Natural killer cell (primary cell): ENCODE results near the gene MED12L. TPM values are rescaled to one million over a fixed set of nuclear protein-coding genes. Genes with fewer than 3 reads are reported as not detected.

Experiments used
- ATAC-seq, 3 donors: fragments of 150-1000 bp in 2 of 3; fragments of 200-7000 bp in 1 of 3; cut with Tn5 transposase; 1 replicate in 1 of 3; 2 replicates in 2 of 3; pipeline ENCODE4 v1.10.0; 2021; ENCODE audit warnings: mild to moderate bottlenecking in 2 of 3, moderate library complexity in 2 of 3
- DNase-seq, 2 donors: peaks; one replicate each; pipeline versions ENCODE4 v3.0.0 to v3.0.0-alpha.2; 2013 to 2021; ENCODE audit warnings: mixed read lengths in 1 of 2
- H3K27ac ChIP-seq: one replicate; pipeline ENCODE4 v1.5.1; 2013; ENCODE audit warnings: mild to moderate bottlenecking, low read length
- H3K27me3 ChIP-seq: one replicate; pipeline ENCODE4 v1.6.1; 2013; ENCODE audit warnings: low read length; ENCODE audit not compliant: control insufficient read depth, insufficient read depth
- H3K36me3 ChIP-seq: one replicate; pipeline ENCODE4 v1.6.1; 2013; ENCODE audit warnings: low read length; ENCODE audit not compliant: control insufficient read depth, insufficient read depth
- H3K4me1 ChIP-seq: one replicate; pipeline ENCODE4 v1.6.1; 2013; ENCODE audit warnings: low read length; ENCODE audit not compliant: control insufficient read depth, insufficient read depth
- H3K4me3 ChIP-seq: one replicate; pipeline ENCODE4 v1.5.1; 2013; ENCODE audit warnings: low read length
- H3K9me3 ChIP-seq: one replicate; pipeline ENCODE4 v1.6.1; 2013; ENCODE audit warnings: low read length; ENCODE audit not compliant: control insufficient read depth, insufficient read depth
- H3K27ac Mint-ChIP-seq, 2 donors: one replicate each; pipeline ENCODE4 v1.8.0; 2022; ENCODE audit warnings: mild to moderate bottlenecking in 2 of 2, mixed read lengths in 2 of 2, moderate library complexity in 1 of 2
- H3K27me3 Mint-ChIP-seq, 2 donors: one replicate each; pipeline ENCODE4 v1.8.0; 2022; ENCODE audit warnings: low read depth in 2 of 2, mixed read lengths in 2 of 2
- H3K36me3 Mint-ChIP-seq: one replicate; pipeline ENCODE4 v1.8.0; 2022; ENCODE audit warnings: mixed read lengths
- H3K4me1 Mint-ChIP-seq, 2 donors: one replicate each; pipeline ENCODE4 v1.8.0; 2022; ENCODE audit warnings: mixed read lengths in 2 of 2
- H3K4me3 Mint-ChIP-seq: one replicate; pipeline ENCODE4 v1.8.0; 2022; ENCODE audit warnings: mild to moderate bottlenecking, moderate library complexity, mixed read lengths
- H3K9me3 Mint-ChIP-seq, 2 donors: one replicate each; pipeline ENCODE4 v1.8.0; 2022; ENCODE audit warnings: mixed read lengths in 2 of 2
- CTCF ChIP-seq: fragments of 200-600 bp; IDR thresholded peaks from one replicate; pipeline ENCODE4 v1.8.0; 2022; ENCODE audit warnings: antibody characterized with exemption
- WGBS: methylation state at CpG from one replicate; pipeline ENCODE4 v1.1.7; 2013; ENCODE audit warnings: missing lambda C conversion rate; ENCODE audit not compliant: insufficient coverage; 5-methylcytosine and 5-hydroxymethylcytosine counted together
- intact Hi-C: fragments of 100-400 bp; cut with micrococcal nuclease; formaldehyde crosslinking; loops from one replicate; pipeline ENCODE4 v1.14.2; 2022
- total RNA-seq, 4 donors: library from RNA; stranded (reverse); fragments of 120-200 nt in 1 of 4; gene quantifications; one replicate each; pipeline versions ENCODE4 v1.2.3 to v1.2.4, GENCODE V29; 2013 to 2022

Gene MED12L
- total RNA-seq, 3 donors from 2014 or later (not counting 1 experiment from before 2014, with no cell fraction given): 3.0 to 6.5 (median 3.0) TPM

DNA sequence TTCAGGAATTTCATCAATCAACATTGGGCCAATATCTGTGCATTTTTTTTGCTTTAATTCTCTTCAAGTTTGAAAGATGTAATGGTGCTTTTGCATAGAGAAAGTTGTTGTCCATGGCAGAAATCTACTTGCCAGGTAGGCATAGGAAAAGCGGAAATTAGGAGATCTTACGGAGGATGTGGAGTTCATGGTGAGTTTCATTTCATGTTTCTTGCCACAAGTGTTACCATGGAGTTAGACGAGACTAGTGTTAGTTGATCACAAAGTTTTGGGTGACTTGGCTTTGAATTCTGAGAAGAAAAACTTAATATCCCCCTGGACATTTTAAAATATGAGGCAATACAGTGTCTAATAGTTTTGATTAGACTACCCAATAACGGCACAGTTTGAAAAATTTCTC lies 244.9 kb downstream of the MED12L start:
- H3K4me3 ChIP-seq: no peak overlapping the region
- WGBS: 86% methylated on average over 3 of the region's 4 CpGs

GRCh38 chr3:151330899-151331298 lies 245.4 kb downstream of the MED12L start:
- TF ChIP-seq CTCF: no peak
- Mint-ChIP-seq H3K9me3 (no peaks in the 10 kb centered on the region), H3K4me3 (no peak overlapping the region), H3K27ac (no peak overlapping the region), H3K36me3 (no peaks in the 10 kb centered on the region), H3K27me3 (no peaks in the 10 kb centered on the region), H3K4me1 (peaks cover 18 to 26% of the 10 kb centered on the region in 2 donors)
- Histone ChIP-seq H3K4me3 (no peak overlapping the region), H3K4me1 (peaks cover 4% of the 10 kb centered on the region), H3K36me3 (no peaks in the 10 kb centered on the region), H3K27me3 (peaks cover 1% of the 10 kb centered on the region), H3K9me3 (no peaks in the 10 kb centered on the region), H3K27ac (no peak overlapping the region)
- intact Hi-C loops: no loop called here
- ATAC-seq (no peak), DNase-seq (no peak)

More for the DNA sequence above, 244.9 kb downstream of the MED12L start:
- Mint-ChIP-seq H3K36me3 (no peaks in the 10 kb centered on the region), H3K27me3 (no peaks in the 10 kb centered on the region), H3K4me1 (peaks cover 18 to 26% of the 10 kb centered on the region in 2 donors), H3K27ac (no peak overlapping the region), H3K4me3 (no peak overlapping the region), H3K9me3 (no peaks in the 10 kb centered on the region)
- intact Hi-C loops: no loop called here
- Histone ChIP-seq H3K36me3 (no peaks in the 10 kb centered on the region), H3K4me1 (peaks cover 4% of the 10 kb centered on the region), H3K27ac (no peak overlapping the region), H3K27me3 (peaks cover 2% of the 10 kb centered on the region), H3K9me3 (no peaks in the 10 kb centered on the region)
- no peak for ATAC-seq
- DNase-seq: no peak
- no peak for TF ChIP-seq CTCF

- H3K36me3 Mint-ChIP-seq: no peaks in the 10 kb centered on the region
- DNase-seq: no peak
These were observed 246.2 kb downstream of the MED12L start for GRCh38 chr3:151331696-151332095.

More at GRCh38 chr3:151331696-151332095, 246.2 kb downstream of the MED12L start:
- ATAC-seq: no peak
- no peaks in the 10 kb centered on the region for H3K36me3 ChIP-seq
- no peaks in the 10 kb centered on the region for H3K9me3 ChIP-seq
- H3K4me3 ChIP-seq: no peak overlapping the region
- TF ChIP-seq CTCF: no peak
- Mint-ChIP-seq H3K27ac (no peak overlapping the region), H3K9me3 (no peaks in the 10 kb centered on the region), H3K27me3 (no peaks in the 10 kb centered on the region), H3K4me1 (peaks cover 18 to 26% of the 10 kb centered on the region in 2 donors), H3K4me3 (no peak overlapping the region)
- 100% methylated on average over 2 of the region's 2 CpGs for WGBS
- peaks cover 4% of the 10 kb centered on the region for H3K4me1 ChIP-seq
- intact Hi-C loops: no loop called here
- no peaks in the 10 kb centered on the region for H3K27me3 ChIP-seq
- H3K27ac ChIP-seq: no peak overlapping the region
